Activated CD4-positive, alpha-beta T cell treated with anti-CD3 and anti-CD28 coated beads, Interleukin-2, amount 50 U/mL, for 48 hours (primary cell): ENCODE data around the gene PWP2.
A peak's percentile ranks its signal among the peaks of the same experiment; 100 is the strongest.
"Not testable (repeated sequence)": the region's sequence is repeated elsewhere in the genome, so short reads cannot be mapped to it uniquely, and the experiment has no call there.

ENCODE experiments used
- DNase-seq, 2 experiments: peaks; one replicate each; pipeline ENCODE4 v3.0.0-alpha.2; 2020

PWP2 gene

DNA sequence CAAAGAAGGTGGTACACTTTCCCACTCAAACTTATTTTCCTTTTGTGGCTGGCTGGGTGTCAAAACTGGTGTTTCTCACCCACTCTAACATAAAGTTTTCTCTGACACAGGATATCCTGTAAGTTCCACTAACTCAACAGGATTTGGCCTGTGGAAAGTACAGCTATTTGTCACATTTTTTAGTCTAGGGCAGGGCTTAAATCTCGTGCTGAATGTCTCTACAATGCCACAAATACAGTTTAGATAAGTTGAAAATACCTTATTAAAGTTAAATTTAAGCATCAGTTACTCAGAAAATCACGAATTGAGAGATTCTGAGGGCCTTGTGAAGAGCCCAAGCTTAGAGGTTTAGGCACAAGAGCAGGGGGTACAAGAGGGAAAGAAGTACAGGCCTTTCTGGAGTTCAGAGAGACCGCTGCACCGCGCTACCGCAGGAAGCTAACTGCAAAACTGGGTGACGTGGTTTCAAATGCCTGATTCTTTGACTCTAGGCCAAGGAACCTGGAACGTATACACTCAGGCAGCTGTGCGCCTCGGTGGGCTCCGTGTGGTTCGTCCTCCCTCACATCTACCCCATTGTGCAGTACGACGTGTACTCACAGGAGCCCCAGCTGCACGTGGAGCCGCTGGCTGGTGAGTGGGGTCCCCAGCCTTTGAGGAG is 23.4 kb upstream of the PWP2 start:
- DNase-seq = peak; percentile 62 to 74

DNA sequence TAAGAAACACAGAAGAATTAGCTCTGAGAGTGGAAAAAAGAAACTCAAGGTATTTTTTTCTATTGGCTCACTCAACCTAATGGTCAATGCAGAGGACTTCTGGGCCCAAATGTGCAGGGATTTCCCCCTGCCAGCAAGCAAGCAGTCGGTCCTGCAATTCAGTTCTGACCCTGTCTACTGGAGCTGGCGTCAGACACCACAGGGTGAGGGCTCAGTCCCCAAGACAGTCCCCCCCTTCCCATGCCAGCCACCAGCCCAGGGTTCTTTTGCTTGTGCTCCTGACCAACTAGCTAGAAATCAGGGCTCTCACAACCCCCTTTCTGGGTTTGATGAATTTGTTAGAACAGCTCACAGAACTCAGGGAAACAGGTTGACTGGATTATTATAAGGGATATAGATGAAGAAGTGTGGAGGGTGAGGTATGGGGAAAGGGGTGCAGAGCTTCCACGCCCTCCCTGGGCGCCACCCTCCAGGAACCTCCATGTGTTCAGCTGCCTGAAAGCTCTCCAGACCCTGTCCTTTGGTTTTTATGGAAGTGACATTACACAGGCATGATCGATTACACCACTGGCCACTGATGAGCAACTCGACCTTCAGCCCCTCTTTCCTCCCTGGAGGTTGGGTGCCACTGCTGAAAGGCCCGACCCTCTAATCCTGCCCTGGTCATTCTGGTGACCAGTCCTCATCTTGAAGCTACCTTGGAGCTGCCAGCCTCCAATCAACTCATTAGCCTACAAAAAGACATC is 22.5 kb upstream of the PWP2 start:
- DNase-seq = no peak

DNA sequence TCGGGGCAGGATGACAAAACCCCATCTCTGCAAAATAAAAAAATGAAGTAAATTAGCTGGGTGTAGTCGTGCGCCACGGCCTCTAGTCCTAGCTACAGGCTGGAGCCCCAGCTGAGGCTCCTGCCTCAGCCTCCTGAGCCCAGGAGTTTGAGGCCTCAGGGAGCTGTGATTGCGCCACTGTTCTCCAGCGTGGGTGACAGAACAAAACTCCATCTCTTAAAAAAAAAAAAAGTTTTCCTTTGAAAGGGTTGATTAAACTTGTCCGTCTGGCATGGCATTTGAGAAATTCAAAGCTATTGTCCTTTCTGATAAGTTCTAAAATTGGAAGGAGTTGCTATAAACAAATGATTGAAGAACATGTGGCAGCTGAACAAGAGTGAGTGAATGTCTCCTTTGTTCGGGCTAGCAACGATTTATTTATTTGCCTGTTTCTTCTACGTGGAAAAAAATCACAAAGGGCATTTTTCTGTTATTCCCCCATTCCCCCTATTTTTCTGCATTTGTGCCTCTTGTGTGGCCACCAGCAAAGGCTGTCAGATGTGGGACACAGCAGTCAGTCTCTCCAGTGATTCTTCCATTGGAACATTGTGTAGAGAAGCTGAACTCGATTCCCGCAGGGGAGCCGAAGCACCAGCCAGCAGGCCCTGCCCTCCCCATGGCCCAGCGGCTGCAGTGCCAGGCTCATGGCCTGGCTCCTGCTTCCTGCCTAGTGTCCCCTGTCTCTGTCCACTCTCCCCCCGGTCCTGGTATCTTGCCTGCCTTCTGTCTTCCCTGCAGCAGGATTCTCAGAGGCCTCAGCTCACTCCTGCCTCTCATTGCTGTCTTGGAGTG is 21.5 kb upstream of the PWP2 start:
- DNase-seq = no peak

DNA sequence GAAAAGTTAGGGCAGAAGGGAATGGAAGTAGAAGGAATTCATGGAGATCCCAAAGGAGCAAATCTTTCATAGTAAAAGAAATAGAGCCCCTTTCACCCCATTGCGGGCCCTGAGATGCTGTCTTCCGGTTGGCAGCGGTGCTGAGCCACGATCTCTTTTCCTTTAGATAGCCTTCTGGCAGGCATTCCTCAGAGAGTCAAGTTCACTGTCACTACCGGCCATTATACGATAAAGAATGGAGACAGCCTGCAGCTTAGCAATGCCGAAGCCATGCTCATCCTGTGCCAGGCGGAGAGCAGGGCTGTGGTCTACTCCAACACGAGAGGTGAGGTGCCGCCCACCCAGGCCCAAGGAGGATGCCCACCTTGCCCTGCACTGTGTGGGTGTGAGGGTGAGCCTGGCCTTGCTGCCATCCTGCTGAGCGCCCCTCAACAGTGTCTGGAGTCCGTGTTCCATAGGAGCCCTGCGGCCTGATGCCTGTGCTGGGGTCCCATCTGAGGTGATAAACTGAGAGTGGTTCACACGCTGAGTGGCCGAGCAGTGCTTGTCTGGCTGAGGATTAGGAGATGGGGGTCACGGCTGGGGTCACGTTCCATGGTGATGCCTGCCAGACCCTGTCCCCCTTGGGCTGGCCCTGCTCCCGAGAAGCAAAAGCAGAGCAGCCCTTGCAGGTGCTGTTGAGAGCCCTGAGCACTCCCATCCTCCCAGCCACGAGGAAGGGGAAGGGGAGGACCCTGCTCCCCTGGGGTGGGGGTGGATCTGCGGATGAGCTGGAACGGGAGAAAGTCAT is 20.4 kb upstream of the PWP2 start:
- DNase-seq = no peak

DNA sequence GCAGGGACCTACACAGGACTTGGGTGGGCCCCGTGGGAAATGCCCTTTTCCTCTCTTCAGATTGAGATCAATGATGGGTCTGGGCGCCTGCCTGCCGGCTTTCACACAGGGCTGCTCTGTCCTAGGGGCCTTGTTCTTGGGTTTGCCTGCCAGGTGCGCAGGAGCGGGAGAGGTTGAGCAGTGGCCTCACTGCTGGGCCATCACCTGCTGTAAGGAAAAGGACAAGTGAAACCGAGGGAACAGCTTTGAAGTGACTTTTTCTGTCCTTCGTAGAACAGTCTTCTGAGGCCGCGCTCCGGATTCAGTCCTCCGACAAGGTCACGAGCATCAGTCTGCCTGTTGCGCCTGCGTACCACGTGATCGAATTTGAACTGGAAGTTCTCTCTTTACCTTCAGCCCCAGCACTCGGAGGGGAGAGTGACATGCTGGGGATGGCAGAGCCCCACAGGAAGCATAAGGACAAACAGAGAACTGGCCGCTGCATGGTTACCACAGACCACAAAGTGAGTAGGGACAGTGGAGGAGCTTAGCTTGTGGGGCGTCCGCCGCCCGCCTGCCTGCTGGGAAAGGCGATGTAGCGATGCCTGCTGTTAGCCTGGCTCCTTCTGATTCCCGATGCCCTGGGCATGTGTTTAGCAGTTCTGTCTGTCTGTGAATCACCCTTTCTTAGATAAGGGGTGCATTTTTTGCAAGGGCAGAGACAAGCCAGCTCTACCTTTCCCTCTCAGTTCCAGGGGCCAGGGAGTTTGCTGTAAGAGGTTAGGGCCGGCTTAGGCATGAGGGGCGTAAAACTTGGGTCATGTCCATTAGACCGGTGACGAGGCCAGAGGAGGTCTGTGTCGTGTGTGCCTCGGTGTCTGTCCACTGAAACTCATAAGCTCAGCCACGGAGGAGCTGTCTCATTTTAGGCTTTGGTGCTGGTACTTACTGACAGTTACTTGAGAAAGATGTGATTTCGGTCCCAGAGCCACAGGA is 19.5 kb upstream of the PWP2 start:
- DNase-seq = no peak

DNA sequence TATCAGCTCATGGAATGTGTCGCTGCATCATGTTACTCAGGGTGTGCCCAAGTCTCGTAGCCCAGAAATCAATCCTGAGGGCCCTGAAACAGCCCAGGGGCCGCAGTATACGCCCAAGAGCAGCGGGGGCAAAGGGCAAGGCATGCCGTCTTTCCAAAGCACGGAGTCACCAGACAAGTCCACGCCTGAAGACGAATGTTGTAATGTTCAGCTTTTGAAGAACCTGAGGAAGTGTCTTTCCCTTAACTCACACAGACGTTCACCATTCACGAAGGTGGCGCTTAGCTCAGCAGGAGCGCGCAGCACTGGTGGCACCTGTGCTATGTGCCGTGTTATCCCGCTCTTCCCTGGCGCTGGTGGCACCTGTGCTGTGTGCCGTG is 18.8 kb upstream of the PWP2 start:
- no peak for DNase-seq

DNA sequence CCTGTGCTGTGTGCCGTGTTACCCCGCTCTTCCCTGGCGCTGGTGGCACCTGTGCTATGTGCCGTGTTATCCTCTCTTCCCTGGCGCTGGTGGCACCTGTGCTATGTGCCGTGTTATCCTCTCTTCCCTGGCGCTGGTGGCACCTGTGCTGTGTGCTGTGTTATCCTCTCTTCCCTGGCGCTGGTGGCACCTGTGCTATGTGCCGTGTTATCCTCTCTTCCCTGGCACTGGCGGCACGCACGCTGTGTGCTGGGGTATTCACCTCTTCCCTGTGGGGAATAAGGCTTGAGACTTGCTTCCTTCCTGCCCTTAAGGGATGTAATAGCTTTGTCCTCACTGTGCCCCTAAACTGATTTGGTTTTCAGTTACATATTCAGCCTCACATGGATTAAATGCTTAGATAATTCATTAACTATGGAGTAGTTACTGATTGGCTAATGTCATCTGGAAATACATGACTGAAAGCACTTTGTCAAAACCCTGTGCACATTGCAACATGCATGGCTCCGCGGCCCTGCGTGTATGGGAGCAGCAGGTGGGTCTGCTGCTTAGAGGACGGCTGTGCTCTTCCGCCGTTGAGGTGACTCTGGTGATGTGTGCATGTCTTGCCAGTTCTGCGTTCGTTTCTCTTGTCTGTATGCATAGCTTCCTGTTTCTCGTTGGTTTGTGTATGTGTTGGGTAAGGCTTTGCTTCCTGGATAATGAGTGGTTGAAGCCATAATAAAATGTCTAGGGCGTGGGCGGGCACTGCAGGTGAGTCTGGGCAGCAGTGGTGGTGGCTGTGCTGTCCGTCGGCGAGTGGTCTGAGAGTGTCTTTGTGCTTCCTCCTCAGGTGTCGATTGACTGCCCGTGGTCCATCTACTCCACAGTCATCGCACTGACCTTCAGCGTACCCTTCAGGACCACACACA is 17.9 kb upstream of the PWP2 start:
- DNase-seq = no peak

DNA sequence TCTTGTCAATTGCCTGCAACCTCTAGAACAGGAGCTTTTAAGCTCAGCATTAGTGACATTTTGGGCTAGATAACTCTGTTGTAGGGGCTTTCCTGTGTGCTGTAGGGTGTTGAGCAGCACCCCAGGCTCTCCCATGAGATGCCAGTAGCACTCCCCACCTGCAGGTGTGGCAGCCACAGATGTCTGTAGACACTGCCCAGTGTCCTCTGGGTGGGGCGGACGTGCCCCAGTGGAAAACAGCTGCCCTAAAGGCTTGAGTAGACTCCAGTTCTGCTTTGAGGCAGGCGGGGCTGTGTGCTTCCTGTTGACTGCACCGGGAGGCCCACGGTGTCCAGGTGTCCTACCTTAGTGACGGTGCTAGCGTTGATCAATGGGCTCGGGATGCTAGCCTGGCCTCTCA is 16.9 kb upstream of the PWP2 start:
- DNase-seq = no peak

DNA sequence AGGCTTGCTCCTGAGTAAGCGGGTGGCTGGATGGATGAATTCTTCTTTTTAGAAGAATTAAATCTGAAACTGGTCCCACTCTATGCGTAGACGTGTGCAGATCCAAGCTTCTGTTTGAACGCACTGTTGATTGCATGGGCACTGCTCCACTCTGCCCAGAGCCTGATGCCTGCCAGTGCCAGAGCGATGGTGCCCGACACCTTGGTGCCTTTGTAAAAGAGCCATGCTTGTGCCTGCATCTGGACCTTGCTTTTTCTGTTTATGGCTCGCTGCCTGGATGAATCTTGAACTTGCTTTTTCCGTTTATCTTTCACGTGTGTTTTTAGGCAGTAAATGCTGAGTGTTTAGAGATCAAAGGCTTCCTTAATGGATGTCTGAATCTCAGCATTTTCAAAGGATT is 15.0 kb upstream of the PWP2 start:
- DNase-seq = no peak

DNA sequence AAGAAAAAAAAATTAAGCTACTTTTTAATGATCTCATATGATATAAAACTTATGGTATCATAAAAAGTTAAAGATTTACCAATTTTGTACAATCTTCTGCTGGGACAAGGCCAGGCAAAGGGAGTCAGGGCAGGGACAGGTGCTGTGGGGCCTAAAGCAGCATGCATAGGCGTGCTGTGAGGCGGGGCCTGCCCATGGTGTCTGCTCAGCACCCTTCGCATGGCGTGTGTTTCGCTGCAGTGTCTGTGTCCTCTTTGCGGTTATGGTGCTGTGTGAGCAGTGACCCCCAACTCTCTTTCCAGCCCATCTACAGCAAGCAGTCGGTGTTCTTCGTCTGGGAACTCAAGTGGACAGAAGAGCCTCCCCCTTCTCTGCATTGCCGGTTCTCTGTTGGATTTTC is 13.4 kb upstream of the PWP2 start:
- peak in 1 of 2 experiments; percentile 1 for DNase-seq

DNA sequence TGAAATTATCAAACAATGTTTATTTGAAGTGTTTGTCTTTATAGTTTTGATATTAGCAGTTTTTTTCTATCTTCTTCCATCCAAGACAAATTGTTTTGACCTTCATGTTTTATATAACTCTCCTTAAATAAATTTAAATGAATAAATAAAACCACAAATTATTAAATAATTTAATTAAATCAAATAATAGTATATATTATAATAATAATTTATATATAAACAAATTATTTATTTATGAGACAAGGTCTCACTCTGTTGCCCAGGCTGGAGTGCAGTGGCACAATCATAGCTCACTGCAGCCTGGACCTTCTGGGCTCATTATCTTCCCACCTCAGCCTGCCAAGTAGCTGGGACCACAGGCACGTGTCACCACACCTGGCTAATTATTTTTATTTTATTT is 12.4 kb upstream of the PWP2 start:
- DNase-seq = no peak

DNA sequence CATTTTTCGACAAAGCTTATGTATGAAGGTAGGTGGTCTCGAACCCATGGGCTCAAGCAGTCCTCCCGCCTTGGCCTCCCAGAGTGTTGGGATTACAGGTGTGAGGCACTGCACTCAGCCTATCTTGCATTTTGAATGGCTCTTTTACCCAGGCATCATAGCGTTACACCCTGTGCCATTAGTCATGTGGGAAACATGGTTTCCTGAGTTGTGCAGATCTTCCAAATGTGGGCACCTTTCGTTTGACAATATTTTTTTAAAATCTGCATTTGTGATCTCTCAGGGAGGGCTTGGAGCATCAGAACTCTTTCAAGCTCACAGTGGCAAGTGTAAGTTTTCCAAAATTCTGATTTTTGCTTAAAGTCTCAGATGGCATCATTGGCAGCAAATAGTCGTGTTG is 8.7 kb upstream of the PWP2 start:
- DNase-seq = not testable (repeated sequence)

DNA sequence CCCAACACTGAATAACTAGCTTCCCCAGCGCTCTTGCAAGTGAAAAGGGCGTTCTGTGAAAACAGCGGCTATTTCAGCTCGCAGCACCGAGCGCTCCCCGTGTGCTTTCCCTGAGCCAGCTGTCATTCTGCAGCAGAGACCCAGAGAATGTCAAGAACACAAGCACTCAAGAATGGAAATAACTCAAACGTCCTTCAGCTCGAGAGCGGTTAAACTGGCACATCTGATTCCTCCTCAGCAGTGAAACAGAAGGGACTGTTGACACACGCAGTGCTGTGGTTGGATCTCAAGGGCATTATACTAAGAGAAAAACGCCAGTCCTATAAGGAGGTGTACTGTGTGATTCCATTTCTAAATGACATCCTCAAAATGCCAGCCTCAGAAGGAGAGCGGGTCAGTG is 8.2 kb upstream of the PWP2 start:
- DNase-seq = not testable (repeated sequence)

DNA sequence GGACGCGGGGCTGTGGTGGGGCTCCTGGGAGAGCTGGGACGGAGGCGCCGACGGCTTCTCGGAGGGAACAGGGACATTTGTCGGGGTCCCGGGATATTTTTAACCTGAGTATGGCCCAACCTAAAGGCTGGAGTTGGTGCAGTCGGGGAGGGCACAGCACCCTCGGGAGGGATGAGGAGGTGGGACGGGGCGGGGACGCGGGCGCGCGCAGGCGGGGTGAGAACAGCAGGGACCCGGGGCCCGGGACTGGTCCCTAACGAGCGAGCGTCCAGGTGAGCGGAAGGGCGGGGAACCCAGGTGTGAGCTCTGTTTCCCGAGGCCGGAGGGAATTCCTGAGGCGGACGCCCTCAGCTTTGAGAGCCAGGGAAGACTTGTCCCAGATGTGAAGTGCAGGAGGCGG is 390 bp downstream of the PWP2 start:
- not testable (repeated sequence) for DNase-seq

DNA sequence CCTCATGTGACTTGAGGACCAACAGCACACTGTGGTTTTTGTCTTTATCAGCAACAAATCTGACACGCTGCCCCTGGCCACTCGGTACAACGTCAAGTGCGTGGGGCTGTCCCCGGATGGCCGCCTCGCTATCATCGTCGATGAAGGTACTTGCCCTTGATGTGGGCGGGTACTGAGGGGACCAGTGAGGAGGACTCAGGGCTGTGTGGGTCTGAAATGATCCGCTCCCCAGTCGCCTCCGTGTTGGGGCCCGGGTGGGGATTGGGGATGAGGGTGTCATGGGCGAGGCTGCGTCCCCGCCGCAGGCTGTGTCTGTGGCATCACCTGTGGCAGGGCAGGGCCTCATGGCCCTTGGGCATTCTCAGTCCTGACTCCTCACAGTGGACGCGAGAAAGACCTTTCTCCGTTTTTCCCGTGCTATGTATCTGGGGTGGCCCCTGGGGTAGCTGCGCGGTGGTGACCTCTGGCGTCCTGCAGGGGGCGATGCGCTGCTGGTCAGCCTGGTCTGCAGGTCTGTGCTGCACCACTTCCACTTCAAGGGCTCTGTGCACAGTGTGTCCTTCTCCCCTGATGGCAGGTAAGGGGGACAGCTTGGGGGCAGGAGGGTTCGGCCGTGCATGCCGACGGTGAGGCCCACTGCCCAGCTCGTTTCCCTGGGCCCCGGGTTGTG is 6.6 kb downstream of the PWP2 start:
- not testable (repeated sequence) for DNase-seq

DNA sequence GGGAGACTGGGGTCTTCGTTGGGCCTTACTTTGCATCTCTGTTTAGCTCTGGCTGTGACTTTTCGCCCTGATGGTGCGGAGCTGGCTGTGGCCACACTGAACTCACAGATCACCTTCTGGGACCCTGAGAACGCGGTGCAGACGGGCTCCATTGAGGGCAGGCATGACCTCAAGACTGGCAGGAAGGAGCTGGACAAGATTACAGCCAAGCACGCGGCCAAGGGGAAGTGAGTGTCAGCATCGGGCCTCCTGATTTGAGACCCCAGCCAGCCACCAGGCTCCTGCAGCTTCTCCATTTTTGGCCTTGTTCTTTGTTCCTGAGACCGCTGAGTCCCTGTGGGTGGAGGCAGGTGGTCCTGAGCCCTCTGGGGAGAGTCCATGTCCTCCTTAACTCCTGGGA is 14.9 kb downstream of the PWP2 start:
- not testable (repeated sequence) for DNase-seq

DNA sequence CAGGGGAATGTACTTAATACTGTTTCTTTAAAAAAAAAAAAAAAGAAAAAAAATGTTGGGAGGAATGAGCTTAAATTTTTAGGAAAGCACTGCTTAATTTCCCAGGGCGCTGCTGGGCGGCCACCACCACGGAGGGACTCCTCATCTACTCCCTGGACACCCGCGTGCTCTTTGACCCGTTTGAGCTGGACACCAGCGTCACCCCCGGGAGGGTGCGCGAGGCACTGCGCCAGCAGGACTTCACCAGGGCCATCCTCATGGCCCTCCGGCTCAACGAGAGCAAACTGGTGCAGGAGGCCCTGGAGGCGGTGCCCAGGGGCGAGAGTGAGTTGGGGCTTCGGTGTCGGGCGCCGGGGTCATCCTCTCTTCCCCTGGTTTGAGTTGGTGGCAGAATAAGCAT is 20.6 kb downstream of the PWP2 start:
- not testable (repeated sequence) for DNase-seq

DNA sequence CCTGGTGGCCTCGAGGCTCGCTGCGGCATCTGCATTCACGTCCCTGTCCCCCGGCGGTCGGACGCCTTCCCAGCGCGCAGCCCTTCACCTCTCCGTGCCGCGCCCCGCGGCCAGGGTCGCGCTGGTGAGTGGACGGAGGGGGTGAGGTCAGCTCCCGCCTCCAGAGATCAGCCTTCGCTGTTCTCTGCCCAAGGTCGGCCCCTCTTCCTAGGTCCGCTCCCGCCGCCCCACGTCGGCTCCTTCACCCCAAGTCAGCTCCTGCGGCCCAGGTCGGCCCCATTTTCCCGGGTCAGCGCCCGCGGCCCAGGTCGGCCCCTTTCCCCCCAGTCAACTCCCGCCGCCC is 26.5 kb downstream of the PWP2 start:
- DNase-seq = not testable (repeated sequence)

DNA sequence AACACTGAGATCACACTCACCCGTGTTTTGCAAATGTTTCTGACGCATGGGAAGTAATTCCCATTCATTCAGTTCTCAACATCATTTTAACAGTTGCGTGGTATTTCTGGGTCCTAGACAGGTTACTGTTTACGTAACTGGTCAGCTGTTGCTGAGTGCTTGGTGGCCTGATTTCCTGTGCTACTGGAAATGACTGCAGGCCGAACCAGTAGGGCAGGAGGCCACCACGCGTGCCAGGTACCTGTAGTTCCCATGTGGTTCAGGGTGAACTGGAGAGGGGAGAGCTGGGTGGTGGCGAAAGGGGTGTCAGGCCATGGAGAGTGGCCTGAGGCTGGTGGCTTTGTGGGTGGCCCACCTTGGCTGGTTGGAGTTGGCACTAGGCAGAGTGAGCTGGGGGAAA is 27.5 kb downstream of the PWP2 start:
- not testable (repeated sequence) for DNase-seq

DNA sequence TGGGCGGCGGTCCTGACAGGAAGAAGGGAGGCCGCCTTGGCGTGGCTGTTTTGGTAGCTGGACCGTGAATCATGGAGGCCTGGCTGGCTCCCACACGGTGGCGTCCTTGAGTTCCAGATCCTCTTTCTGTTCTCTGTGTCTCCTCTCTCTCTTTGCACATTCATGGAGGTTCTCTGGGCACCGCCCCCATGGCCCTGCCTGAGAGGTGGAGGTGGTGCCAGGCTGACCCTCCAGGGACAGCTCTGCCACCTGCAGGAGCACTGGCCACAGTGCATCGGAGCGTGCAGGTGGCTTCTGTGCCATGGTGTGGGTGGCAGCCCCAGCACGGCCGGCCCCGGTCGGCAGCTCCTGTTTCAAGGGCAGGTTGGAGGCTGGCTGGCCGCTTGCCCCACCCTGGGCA is 30.8 kb downstream of the PWP2 start:
- not testable (repeated sequence) for DNase-seq
